NK-92 (cell line): Measurements from ENCODE around the gene RPL4.
"Not testable (repeated sequence)": the region's sequence is repeated elsewhere in the genome, so short reads cannot be mapped to it uniquely, and the experiment has no call there.

Source experiments
- DNase-seq: peaks from one replicate; lab custom pipeline; 2025; ENCODE audit not compliant: unreplicated experiment; lab: John Stamatoyannopoulos, UW

Gene RPL4

DNA sequence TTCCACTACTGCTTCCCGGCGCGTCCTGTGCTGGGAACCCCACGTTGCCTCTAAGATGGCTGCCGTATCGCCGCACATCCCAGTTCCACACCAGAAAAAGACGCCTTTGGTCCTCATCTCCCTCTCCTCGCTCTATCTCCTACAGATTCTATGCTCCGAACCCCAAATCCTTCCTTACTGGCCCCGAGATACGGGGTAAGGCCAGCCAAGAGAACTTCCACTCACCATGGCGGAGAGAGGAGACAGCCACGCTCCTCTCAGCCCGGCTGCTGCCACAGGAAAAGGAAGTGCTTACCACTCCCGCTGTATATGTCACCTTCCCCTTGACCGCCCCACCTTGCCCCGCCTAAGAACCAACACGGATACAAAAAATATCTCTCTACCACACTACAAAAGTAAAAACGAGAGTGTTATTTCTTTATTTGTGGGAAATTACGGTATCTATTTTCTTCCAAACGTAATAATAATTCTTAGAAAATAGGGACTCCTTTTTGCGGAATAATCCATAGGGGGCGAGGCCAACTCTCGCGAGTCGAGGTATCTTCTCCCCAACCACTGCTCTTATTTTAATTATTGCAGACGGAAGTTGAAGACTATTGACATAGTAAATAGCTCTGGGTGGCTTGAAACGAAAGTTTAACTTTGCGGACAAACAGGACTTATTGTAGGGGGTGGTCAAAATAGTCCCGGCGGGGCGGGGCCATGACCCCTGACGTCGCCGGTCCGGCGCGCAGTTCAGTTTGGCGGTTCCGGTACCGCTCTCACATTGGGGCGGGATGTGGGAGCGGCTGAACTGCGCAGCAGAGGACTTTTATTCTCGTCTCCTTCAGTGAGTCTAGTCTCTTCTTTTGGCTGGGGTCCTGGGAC, at the start of gene RPL4, which contains the start of gene ZWILCH:
Gene RPL4 (minus strand): TSS at position 293 of the 867 bp plus-strand sequence. CDS start 65 bp downstream, at position 228.
Gene ZWILCH (plus strand): TSS at position 764 of the 867 bp plus-strand sequence. CDS start 13 bp downstream, at position 777.
- DNase-seq, result no peak

DNA sequence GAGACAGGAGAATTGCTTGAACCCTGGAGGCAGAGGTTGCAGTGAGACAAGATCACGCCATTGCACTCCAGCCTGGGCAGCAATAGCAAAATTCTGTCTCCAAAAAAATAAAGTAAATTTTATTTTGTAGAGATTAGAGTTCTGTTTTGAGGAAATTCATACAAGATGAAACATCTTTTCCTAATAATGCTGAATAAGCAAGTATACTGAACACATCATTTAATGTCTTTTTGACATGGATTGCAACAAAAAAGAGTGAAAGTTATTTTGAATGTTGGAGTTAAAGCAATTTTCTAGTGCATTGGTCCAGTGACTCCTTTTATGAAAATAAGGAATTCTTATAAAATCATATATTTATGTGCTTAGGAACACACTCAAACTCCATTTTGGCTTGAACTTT, 40.6 kb upstream of the RPL4 start:
- no peak for DNase-seq

DNA sequence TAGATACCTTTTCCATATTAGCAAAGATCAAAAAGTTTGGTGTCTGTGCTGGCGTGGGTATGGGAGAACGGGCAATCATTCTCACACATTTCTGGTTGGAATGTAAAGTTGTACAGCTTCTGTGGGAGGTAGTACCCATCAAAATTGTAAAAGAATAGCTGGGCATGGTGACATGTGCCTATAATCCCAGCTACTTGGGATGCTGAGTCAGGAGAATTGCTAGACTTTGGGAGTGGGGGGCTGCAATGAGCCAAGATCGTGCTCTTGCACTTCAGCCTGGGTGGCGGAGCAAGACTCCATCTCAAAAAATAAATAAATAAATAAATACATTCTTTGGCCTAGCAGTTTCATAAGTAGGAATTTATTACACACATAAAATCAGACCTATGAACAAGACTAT, 38.2 kb upstream of the RPL4 start:
- no peak for DNase-seq

DNA sequence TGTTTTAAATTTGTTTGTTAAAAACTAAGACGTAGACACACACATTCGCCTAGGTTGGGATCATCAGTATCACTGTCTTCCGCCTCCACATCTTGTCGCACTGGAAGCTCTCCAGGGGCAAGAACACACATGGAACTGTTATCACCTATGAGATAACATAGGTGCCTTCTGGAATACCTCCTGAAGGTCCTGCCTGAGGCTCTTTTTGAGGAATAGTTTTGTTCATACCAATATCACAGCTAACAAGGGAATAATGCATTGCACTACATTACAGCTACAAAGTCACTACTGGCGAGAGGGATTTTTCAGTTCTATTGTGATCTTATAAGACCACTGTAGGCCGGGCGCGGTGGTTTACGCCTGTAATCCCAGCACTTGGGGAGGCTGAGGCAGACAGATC, 30.4 kb upstream of the RPL4 start:
- DNase-seq, result no peak

DNA sequence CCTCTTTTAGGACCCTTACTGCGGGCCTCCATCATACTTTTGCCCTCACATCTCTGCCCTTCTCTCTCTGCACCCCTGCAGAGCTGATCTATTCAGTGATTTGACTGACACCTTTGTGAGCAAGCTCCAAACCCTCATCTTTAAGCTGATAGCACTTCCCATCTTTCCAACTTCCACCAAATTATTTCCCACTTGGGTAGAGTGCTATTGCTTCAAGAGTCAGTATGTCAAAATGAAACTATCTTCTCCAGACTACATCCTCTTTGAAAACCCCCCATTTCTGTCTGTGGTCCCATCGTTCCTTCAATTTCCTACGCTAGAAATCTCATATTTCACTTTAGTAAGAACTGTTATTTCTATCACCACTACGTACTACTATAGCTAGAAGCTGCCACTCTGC, 20.2 kb upstream of the RPL4 start:
- no peak for DNase-seq

DNA sequence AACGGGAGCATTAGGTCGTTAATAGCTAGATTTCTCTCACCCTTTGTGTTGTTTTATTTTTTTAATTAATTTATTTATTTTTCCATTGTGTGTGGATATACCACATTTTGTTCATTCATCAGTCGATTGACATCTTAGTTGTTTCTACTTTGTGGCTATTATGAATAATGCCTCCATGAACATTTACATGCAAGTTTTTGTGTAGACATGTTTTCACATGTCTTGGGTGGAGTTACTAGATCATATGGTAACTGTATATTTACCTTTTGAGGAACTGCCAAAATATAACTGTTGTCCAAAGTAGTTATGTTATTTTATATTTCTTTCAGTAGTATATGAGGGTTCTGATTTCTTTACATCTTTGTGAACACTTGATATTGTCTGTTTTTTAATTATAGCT, 19.3 kb upstream of the RPL4 start:
- no peak for DNase-seq

DNA sequence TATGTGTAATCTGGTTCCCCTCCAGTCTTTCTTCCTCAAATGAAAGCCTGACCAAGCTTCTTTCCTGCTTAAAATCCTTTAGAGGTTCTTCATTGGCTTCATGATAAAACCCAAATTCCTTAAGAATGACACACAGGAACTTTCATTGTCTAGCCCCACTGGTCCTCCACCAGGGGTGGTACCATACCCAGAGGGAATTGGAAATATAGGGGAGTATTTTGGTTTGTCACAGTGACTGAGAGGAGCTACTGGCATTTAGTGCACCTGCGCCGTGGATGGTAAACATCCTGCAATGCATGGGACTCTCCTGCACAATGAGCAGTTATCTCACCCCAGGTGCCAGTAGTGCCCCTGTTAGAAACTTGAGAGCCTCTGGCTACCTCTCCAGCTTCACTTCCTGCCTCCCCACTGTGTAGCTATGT, 11.3 kb upstream of the RPL4 start:
- no peak for DNase-seq

DNA sequence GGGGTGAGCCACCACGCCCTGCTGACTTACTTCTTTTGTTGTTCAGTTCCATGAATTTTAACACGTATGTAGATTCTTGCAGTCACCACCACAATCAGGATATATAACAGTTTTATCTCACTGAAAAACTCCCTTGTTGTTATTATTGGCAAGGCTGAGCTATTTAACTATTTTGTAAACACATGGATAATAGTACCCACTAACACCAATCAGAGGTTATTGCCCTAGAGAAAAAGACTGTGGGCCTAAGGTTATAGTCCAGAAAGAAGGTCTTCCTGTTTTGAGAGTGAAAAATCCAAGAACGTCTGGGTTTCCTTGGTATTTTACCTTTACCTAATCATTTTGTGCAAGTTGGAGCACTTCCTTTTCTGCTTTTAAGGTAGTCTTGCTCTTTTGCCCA, 9.9 kb upstream of the RPL4 start:
- no peak for DNase-seq

DNA sequence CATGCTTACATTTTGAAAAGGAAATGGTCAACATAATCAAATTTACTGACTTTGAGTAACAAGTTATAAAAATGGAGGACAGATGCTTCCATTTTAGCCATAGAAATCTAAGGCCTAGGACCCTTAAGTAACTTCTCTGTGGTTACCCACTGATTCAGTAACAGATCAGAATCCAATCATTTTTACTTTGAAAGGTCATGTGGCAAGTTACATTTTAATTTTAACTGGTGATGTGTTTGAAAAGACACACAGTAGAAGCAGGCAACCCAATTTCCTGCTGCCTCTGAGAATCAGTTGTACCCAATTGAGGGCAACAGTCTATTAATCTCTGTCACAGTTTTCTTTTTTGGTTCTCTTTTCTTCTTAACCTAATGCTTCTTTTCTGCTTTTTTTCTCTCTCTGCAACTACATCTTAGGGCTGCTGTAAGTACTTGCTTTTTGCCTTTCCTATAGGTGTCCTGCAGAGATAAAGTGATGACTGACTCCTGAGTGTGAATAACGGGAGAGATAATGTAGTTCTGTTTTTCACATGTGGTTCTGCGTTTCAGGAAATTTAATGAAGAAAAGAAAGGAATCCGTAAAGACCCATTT, 3.7 kb upstream of the RPL4 start:
- DNase-seq, result no peak

DNA sequence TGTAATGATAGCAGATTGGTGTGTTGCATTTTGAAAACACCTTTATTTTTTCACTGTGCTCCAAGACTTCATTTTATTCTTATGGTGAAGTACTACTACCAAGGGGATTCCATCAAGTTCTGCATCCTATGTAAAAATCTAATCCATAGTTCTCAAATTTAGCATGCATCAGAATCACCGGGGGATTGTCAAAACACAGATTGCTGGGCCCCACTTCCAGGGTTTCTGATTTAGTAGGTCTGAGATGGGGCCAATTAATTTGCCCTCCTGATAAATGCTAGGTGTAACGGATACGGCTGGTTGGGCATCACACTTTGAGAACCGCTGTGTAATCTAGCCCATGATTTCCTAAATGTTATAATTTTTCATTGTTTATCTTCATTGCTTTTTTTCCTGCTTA, 1.2 kb upstream of the RPL4 start:
- DNase-seq, result no peak

DNA sequence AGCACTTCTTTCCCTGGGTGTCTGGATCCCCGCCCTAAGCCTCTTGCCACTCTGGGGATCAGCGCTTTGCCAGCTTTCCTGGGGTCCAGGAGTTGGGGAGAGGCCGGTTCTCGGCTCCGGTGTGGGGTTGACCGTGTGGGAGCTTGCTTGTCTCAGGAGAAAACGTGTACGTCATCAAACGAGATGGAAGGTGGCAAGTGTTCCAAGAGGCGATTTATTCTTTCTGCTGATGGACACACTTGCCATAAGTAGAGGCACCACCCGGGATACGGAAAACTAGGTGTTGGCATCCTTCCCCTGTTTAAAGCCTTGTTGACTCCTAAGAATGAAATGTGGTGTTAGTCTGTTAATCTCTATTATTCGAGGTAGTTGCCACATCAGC, 766 bp upstream of the RPL4 start:
- DNase-seq, result no peak

DNA sequence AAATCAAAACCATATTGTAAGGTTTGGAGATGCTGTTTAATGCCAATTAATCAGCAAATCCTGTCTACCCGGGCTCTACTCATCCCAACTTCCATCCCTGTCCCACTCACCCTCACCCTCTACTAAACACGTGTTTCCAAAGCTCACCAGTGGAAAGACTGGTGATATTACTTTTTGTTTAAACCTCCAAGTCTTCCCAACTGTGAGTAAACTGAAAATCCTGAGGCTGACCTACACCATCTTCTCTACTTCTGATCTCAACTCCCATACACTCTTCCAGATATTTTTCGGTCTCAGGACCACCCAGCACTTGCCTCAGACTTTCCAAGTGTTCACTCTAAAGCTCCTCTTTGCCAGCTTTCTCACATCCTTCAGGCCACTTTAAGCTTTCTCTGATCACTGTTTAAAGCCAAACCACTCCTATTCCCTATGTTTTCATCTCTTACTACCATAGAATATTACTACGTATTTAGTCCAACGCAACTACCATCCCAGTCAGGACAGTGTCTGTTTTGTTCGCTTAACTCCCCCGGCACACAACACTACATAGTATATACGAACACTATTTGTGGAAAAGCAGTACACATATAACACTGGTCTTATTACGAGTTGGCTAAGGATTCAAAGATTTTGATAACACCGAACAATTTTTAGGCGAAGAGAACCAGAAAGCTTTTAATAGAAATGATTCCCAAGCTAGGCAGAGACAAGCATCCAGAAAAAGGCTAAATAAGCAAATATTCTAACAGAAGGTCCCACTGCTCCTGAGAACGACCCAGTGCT, 684 bp downstream of the RPL4 start:
- no peak for DNase-seq

DNA sequence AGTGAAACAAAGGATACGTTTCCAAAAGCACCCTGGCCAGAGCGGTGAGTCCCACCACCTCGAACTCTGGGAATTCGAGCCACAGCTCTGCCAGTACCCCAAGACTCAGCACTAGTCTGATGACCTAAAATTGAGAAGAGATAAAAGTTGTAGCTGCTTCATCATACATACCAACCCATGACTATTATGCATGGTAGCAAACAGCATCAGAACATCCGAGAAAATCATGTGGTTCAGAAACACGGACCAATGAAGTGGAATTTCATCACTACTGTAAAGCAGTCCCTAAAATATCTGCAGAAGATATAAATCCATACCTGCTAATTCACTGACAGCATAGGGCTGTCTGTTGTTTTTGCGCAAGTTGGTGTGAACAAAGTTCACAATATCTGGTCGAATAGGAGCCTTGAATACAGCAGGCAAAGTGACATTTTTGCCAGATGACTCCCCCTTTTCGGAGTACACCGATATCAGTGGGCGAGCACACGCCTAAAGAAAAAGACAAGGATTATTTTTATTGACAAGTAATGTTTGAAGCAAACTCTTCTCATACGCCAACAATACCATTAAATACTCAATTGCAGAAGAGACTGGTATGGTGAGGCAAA, 1.5 kb downstream of the RPL4 start:
- DNase-seq, result not testable (repeated sequence)

DNA sequence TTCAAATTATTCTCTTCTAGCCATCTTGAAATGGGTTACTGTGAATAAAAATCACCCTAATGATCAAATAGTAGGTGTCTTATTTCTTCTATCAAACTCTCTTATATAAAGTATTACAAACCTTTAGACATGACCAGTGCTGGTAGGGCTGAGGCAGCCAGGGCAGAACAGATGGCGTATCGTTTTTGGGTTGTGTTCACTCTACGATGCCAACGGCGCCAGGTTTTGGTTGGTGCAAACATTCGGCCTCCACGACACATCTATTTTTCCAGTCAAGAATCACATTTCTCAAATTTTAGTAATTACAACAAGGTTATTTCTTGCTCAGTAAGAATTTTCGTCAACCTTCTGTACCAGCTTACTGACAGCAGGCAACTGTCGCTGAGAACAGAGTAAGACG, 2.2 kb downstream of the RPL4 start:
- no peak for DNase-seq

DNA sequence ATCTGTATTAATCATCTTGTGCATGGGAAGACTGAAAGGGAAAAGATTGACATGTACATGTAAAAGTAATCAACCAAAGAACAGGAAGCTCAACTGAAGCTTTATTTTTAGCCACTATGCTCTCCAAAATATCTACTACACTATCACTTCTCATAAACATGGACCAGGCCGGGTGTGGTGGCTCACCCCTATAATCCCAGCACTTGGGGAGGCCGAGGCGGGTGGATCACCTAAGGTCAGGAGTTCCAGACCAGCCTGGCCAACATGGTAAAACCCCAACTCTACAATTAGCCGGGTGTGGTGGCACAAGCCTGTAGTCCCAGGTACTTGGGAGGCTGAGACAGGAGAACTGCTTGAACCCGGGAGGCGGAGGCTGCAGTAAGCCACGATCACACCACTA, 4.3 kb downstream of the RPL4 start:
- DNase-seq, result not testable (repeated sequence)

DNA sequence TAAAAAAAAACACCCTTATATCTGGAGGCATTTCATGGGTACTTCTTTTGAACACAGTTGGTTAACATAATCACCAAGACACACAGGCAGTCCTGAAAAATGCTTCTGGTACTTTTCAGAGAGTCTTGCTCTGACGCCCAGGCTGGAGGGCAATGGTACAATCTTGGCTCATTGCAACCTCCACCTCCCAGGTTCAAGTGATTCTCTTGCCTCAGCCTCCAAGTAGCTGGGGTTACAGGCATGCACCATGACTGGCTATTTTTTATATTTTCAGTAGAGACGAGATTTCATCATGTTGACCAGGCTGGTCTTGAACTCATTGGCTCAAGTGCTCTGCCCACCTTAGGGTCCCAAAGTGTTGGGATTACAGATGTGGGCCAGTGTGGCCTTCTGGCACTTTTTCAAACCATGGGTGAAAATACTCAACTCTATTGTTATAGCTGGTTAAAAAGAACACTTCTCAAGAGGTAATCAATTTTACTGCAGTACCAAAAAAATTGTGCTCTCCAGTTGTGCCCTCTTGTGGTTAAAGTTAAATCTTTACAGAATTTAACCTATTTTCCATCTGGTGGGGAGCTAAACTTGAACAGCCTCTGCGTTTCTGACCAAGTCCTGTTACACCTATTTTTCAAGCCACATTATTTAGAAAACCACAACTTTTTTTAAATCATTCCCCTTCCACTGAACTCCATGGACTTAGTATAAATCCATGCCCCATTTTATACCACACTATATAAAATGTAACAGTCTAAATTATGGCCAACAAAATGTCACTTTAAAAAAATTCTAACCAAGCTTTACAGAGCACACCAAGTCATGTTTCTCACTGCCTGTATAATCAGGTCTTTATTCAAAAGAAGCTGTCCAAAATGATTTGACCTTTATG, 5.9 kb downstream of the RPL4 start:
- no peak for DNase-seq

DNA sequence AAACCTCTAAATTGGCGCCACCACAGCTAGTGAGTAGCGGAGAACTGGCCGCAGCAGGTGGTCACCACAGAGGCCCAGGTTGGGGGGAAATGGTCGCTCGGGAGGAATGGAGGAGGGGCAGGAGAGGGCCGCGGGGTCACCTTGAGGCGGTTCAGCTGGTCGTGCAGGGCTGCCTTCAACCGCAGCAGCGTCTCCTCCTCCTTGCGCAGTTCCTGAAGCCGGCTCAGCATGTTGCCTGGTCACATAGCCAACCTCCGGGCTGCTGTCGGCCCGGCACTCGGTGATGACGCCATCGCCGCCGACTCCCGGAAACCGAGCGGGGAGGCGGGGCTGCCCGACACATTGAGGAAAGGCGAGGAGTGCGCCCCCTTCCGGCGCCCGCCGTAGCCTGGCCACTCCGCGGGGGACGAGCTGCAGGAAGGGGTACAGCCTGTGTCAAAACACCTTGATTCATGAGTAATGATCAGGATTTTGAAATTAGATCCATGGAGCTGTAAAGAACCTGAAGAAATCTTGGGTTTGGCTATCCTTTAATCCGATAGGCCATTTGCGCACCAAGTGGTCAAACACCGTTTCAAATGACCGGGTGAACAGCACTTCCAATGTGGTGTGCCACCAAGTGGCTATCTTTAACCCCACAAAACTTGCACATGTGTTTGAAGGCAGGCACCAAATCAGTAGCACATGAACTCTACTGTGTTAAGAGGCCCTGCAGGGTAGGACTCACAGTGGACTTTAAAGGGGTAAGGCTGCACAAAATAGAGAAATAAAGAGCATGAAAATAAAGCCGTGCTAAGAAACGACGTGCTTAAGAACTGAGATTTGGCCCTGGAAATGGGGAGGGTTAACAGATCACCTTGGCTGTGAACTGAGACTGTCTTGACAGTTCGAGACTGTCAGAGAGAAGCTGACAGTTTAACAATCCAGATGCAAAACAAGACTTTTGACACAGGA, 6.9 kb downstream of the RPL4 start, which contains the start of gene SNAPC5:
Gene SNAPC5 (minus strand): TSS at position 261 of the 954 bp plus-strand sequence. CDS start 31 bp downstream, at position 230.
- DNase-seq, result peak; percentile 73

DNA sequence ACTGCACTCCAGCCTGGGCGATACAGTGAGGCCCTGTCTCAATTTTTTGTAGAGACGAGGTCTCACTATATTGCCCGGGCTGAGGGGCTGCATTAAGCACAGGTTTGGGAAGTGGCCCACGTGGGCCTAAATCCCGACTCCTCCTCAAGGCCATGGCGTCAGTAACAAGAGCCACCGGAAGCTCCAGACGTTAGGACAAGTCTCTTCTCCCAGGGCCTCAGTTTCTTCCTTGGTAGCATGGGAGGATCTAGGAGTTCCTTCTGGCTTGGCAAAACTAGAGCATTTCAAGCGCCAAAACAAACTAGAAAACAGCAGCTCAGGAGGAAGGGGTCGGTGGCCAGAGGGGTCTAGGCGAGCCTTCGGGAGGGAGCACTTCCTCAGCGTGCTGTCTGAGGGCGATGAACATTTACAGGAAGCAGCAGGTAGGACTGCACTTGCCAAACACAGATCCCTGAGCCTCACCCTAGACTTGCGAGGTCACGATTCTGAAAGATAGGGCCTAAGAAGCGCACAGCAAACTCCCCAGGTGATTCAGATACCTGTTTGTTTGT, 7.6 kb downstream of the RPL4 start:
- DNase-seq, result no peak

DNA sequence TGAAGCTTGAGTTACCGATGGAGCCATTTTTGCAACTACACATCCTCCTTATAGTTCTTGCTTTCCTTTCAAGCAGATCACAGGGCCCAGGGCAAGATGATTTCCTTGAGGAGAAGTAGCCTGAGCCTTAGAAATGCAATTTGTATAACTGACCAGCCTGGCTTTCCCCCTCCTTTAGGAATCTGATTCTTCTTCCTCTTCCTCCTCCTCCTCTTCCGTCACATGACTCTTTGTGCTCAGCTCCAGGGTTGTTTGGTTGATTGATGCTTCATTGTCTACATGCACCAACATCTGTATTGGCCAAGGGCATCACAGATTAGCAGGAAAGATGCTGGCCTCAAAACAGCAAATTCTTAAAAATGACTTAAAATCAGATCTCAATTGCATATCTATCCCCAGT, 10.4 kb downstream of the RPL4 start:
- DNase-seq, result no peak
